ENCODE data around the gene MCEMP1. TPM values are rescaled to one million over a fixed set of nuclear protein-coding genes. Genes with fewer than 3 reads are reported as not detected.

The MCEMP1 gene
- total RNA-seq, 4 donors from 2014 or later: 0.41 TPM; not detected in 3

- TF ChIP-seq EP300 (IDR thresholded peaks at IDR 0.05; ENCODE audit: low read depth) (no peak), POLR2AphosphoS5 (IDR thresholded peaks at IDR 0.05) (no peak), CTCF (IDR thresholded peaks at IDR 0.05) (no peak), POLR2A (IDR thresholded peaks at IDR 0.05) (no peak)
- H3K4me1 ChIP-seq: peaks cover 0 to 8% (median 5%) of the 10 kb centered on the region in 4 donors
- WGBS, 2 donors (ENCODE audit: low coverage in 1 of 2): 78 to 80% methylated on average over 1 to 16 of the region's 16 CpGs
- peaks cover 11% of the 10 kb centered on the region for H3K27me3 ChIP-seq
- no peaks in the 10 kb centered on the region for H3K36me3 ChIP-seq
- H3K9me3 ChIP-seq: no peaks in the 10 kb centered on the region
- no peak for DNase-seq
- in situ Hi-C loops (cut with MboI; ENCODE audit: low pct_ligation_motif_present in 1 of 4, low pct_unique_long_range_greater_than_20kb in 1 of 4, low sequenced_read_pairs in 3 of 4) (no loop called here), intact Hi-C loops (cut with DNase I; ENCODE audit: low total_unique reads) (no loop called here)
- peak overlapping the region in 1 of 4 donors; percentile 80 for H3K4me3 ChIP-seq
- peak overlapping the region; percentile 83 to 93 (median 88) for H3K27ac ChIP-seq
These were observed 40.6 kb upstream of the MCEMP1 start for GRCh38 chr19:7636317-7636690.

- in situ Hi-C loops (cut with MboI; ENCODE audit: low pct_ligation_motif_present in 1 of 4, low pct_unique_long_range_greater_than_20kb in 1 of 4, low sequenced_read_pairs in 3 of 4): no loop called here
These were observed 40.1 kb upstream of the MCEMP1 start, which contains the start of gene STXBP2 for GRCh38 chr19:7636691-7637373. Gene STXBP2, plus strand, starts transcription at chr19:7637110. Its CDS starts 40 bp downstream, at chr19:7637150.

GRCh38 chr19:7637374-7638256, 39.3 kb upstream of the MCEMP1 start:
- H3K27me3 ChIP-seq: peaks cover 11% of the 10 kb centered on the region
- no peaks in the 10 kb centered on the region for H3K9me3 ChIP-seq
- DNase-seq: peak; percentile 59
- intact Hi-C loops (cut with DNase I; ENCODE audit: low total_unique reads): no loop called here
- H3K27ac ChIP-seq: peak overlapping the region; percentile 83 to 93 (median 88)
- H3K4me3 ChIP-seq: peak overlapping the region; percentile 49 to 80 (median 66)
- peaks cover 0 to 8% (median 5%) of the 10 kb centered on the region in 4 donors for H3K4me1 ChIP-seq
- no peaks in the 10 kb centered on the region for H3K36me3 ChIP-seq
- TF ChIP-seq POLR2AphosphoS5 (IDR thresholded peaks at IDR 0.05) (no peak), EP300 (IDR thresholded peaks at IDR 0.05; ENCODE audit: low read depth) (no peak), CTCF (IDR thresholded peaks at IDR 0.05) (no peak), POLR2A (IDR thresholded peaks at IDR 0.05) (no peak)
- in situ Hi-C loops (cut with MboI; ENCODE audit: low pct_ligation_motif_present in 1 of 4, low pct_unique_long_range_greater_than_20kb in 1 of 4, low sequenced_read_pairs in 3 of 4): no loop called here
- WGBS, 2 donors (ENCODE audit: low coverage in 1 of 2): 37% methylated on average over 21 of the region's 30 CpGs; no CpG with 5 or more reads in 1 of the 2 donors

More at GRCh38 chr19:7636691-7637373, 40.1 kb upstream of the MCEMP1 start, which contains the start of gene STXBP2:
- 10% methylated on average over 26 of the region's 61 CpGs; no CpG with 5 or more reads in 1 of the 2 donors for WGBS, 2 donors (ENCODE audit: low coverage in 1 of 2)
- peaks cover 0 to 8% (median 5%) of the 10 kb centered on the region in 4 donors for H3K4me1 ChIP-seq
- peak within 1 kb of the TSS; percentile 49 to 80 (median 66) for H3K4me3 ChIP-seq
- no peaks in the 10 kb centered on the region for H3K9me3 ChIP-seq
- H3K27me3 ChIP-seq: peaks cover 11% of the 10 kb centered on the region
- TF ChIP-seq POLR2AphosphoS5 (IDR thresholded peaks at IDR 0.05) (peak; percentile 50 to 92 (median 87)), EP300 (IDR thresholded peaks at IDR 0.05; ENCODE audit: low read depth) (no peak), POLR2A (IDR thresholded peaks at IDR 0.05) (peak; percentile 81), CTCF (IDR thresholded peaks at IDR 0.05) (peak; percentile 13 to 75 (median 28))
- intact Hi-C loops (cut with DNase I; ENCODE audit: low total_unique reads): no loop called here
- DNase-seq: peak; percentile 93
- peak within 1 kb of the TSS; percentile 83 to 93 (median 88) for H3K27ac ChIP-seq
- H3K36me3 ChIP-seq: no peaks in the 10 kb centered on the region

Data from transverse colon (tissue), 4 donors.